Upper lobe of left lung (tissue), 6 donors: ENCODE measurements around the gene PAPSS2. TPM values are rescaled to one million over a fixed set of nuclear protein-coding genes. Genes with fewer than 3 reads are reported as not detected.

Experiments used
- ATAC-seq, 2 donors: fragments of 200-7000 bp; cut with Tn5 transposase; one replicate each; pipeline ENCODE4 v1.9.1; 2022; ENCODE audit warnings: mild to moderate bottlenecking in 2 of 2, moderate library complexity in 2 of 2; ENCODE audit not compliant: low FRiP score in 2 of 2
- DNase-seq, 2 donors: peaks; one replicate each; pipeline ENCODE4 v3.0.0-alpha.2; 2019 to 2020
- H3K27ac ChIP-seq, 4 donors: fragments of 200-600 bp; sonication (generic); one replicate each; pipeline ENCODE4 v1.5.1; 2016 to 2019
- H3K27me3 ChIP-seq, 4 donors: fragments of 200-600 bp; sonication (generic); one replicate each; pipeline ENCODE4 v1.5.1; 2017 to 2019
- H3K36me3 ChIP-seq, 4 donors: fragments of 200-600 bp; sonication (generic); one replicate each; pipeline ENCODE4 v1.5.1; 2016 to 2019
- H3K4me1 ChIP-seq, 4 donors: fragments of 200-600 bp; sonication (generic); one replicate each; pipeline ENCODE4 v1.5.1; 2018 to 2019
- H3K4me3 ChIP-seq, 4 donors: fragments of 200-600 bp; sonication (generic); one replicate each; pipeline ENCODE4 v1.5.1; 2017 to 2019; ENCODE audit warnings: mild to moderate bottlenecking in 2 of 4, moderate library complexity in 1 of 4
- H3K9me3 ChIP-seq, 4 donors: fragments of 200-600 bp; sonication (generic); one replicate each; pipeline ENCODE4 v1.5.1; 2018 to 2019
- CTCF ChIP-seq, 6 experiments: fragments of 450-650 bp in 4 of 6; fragments of 200-600 bp in 2 of 6; sonication (generic) in 2 of 6; IDR thresholded peaks; one replicate each; pipeline ENCODE4 v1.5.1; 2016 to 2019; ENCODE audit warnings: antibody characterized with exemption in 6 of 6
- EP300 ChIP-seq, 4 donors: sonication (generic); formaldehyde crosslinking; IDR thresholded peaks; one replicate each; pipeline ENCODE4 v1.5.1; 2017; ENCODE audit warnings: antibody characterized with exemption in 4 of 4, control low read depth in 2 of 4
- POLR2A ChIP-seq, 4 donors: fragments of 450-650 bp; IDR thresholded peaks; one replicate each; pipeline ENCODE4 v1.5.1; 2016 to 2017; ENCODE audit warnings: antibody characterized with exemption in 4 of 4, mild to moderate bottlenecking in 2 of 4
- POLR2AphosphoS5 ChIP-seq, 2 donors: sonication (generic); formaldehyde crosslinking; IDR thresholded peaks; one replicate each; pipeline ENCODE4 v1.5.1; 2017; ENCODE audit warnings: antibody characterized with exemption in 2 of 2
- WGBS, 2 donors: methylation state at CpG; one replicate each; pipeline ENCODE4 v1.1.5; 2017 to 2018; 5-methylcytosine and 5-hydroxymethylcytosine counted together
- total RNA-seq, 6 donors: library from RNA; depleted of rRNA in 4 of 6; stranded (reverse); fragments of >200 nt in 4 of 6; gene quantifications; one replicate each; pipeline versions ENCODE4 v1.1.0 to v1.2.1, GENCODE V29; 2016 to 2021
- donor health status: DM: no; HTN: no; CAD: no; lungs with moderate emphysema.
- donor health status: DM: no; HTN: yes; CAD: no; lungs with severe emphysema.

PAPSS2 gene
- total RNA-seq, 6 donors from 2014 or later: 48.2 to 217 (median 159) TPM

DNA sequence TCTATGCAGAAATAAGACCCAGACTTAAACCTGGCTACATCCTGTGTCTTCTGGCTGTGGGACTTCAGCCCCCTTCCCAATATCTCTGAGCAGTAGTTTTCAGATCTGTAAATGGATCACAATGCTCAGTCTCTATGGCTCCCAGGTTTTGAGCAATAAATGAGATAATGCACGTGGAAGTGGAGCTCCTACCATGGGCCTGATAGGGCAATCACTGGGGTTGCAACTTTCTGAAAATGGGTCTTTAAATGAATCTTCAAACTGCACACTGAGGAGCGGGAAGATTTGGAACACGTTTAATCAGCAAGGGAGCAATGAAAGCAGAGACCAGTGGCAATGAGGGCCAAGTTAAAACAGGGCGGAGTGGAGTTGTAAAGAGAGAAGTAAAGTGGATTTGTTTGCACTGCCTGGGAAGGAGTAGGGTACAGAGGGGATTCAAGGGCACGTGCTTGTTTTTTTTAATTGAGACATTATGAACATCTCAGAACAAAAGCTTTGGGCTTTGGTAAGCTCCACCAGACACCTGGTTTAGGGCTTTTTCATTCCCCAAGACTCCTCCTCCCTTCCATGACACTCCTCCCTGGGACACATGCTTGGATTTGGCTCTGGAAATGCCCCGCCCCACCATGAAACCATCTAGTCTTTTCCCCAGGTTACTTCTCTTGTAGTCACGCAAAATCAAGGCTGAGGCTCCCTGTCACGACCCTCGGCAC is 42.7 kb downstream of the PAPSS2 start:
- Histone ChIP-seq H3K9me3 (no peaks in the 10 kb centered on the region), H3K4me3 (no peak overlapping the region), H3K27me3 (no peaks in the 10 kb centered on the region), H3K36me3 (peaks cover 0 to 30% (median 0%) of the 10 kb centered on the region in 4 donors), H3K4me1 (peaks cover 0 to 10% (median 3%) of the 10 kb centered on the region in 4 donors), H3K27ac (peak overlapping the region in 1 of 4 donors; percentile 45)
- ATAC-seq: peak in 1 of 2 donors; percentile 30
- TF ChIP-seq POLR2A (IDR thresholded peaks at IDR 0.05) (no peak), POLR2AphosphoS5 (IDR thresholded peaks at IDR 0.05) (no peak), EP300 (IDR thresholded peaks at IDR 0.05) (no peak), CTCF (IDR thresholded peaks at IDR 0.05) (no peak)
- 83 to 86% methylated on average over 9 of the region's 9 CpGs for WGBS, 2 donors
- DNase-seq: no peak

- no peak for ATAC-seq
- no peak for DNase-seq
- peaks cover 0 to 10% (median 3%) of the 10 kb centered on the region in 4 donors for H3K4me1 ChIP-seq
- TF ChIP-seq CTCF (IDR thresholded peaks at IDR 0.05) (no peak), EP300 (IDR thresholded peaks at IDR 0.05) (no peak), POLR2A (IDR thresholded peaks at IDR 0.05) (no peak), POLR2AphosphoS5 (IDR thresholded peaks at IDR 0.05) (no peak)
- H3K4me3 ChIP-seq: no peak overlapping the region
- 84 to 98% methylated on average over 4 of the region's 4 CpGs for WGBS, 2 donors
- peak overlapping the region in 1 of 4 donors; percentile 45 for H3K27ac ChIP-seq
- H3K36me3 ChIP-seq: peaks cover 0 to 25% (median 0%) of the 10 kb centered on the region in 4 donors
- no peaks in the 10 kb centered on the region for H3K27me3 ChIP-seq
- no peaks in the 10 kb centered on the region for H3K9me3 ChIP-seq
These were observed 43.3 kb downstream of the PAPSS2 start for GRCh38 chr10:87702973-87703294.

DNA sequence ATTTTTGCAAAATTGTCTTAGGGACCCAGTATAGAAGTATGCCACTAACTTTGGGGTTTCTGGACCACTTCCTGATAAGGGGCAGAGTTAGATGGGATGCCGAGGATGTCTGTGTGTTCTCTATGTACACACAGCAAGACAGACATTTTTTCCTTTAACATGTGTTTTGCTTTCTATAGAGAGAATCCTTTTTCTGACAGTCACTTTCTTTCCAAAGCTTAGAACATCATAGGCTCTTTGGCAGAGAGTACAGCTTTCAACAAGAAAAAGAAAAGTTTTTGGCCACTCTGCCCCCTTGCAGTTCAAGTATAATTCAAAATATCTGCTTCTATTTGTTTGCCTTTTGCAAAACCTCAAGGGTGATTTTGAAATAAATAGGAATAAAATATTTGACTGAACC is 44.1 kb downstream of the PAPSS2 start:
- DNase-seq (no peak), ATAC-seq (no peak)
- WGBS, 2 donors: 38 to 43% methylated on average over 1 of the region's 1 CpG
- H3K27ac ChIP-seq: no peak overlapping the region
- H3K4me3 ChIP-seq: no peak overlapping the region
- no peak for TF ChIP-seq POLR2AphosphoS5 (IDR thresholded peaks at IDR 0.05)
- H3K36me3 ChIP-seq: peaks cover 0 to 21% (median 0%) of the 10 kb centered on the region in 4 donors
- H3K4me1 ChIP-seq: peaks cover 0 to 12% (median 3%) of the 10 kb centered on the region in 4 donors
- H3K9me3 ChIP-seq: no peaks in the 10 kb centered on the region
- no peaks in the 10 kb centered on the region for H3K27me3 ChIP-seq

DNA sequence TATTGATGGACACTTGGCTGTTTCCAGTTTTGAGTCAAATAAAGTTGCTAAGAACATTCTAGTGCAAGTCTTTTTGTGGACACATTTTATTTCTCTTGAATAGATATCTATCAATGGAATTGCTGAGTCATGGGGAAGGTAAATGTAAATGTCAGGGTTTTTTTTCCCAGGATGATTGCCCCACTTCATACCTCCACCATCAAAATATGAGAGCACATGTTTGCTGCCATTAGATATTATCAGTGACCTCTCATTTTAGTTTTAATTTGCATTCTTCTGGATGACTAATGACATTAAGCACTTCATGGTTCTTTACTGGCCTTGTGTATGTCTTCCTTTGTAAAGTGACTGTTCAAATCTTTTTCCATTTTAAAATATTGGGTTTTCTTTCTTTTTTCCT is 45.7 kb downstream of the PAPSS2 start:
- Histone ChIP-seq H3K4me1 (peaks cover 0 to 14% (median 3%) of the 10 kb centered on the region in 4 donors), H3K36me3 (peaks cover 0 to 32% (median 7%) of the 10 kb centered on the region in 4 donors), H3K4me3 (no peak overlapping the region), H3K27ac (no peak overlapping the region), H3K27me3 (no peaks in the 10 kb centered on the region), H3K9me3 (no peaks in the 10 kb centered on the region)
- no peak for TF ChIP-seq POLR2AphosphoS5 (IDR thresholded peaks at IDR 0.05)
- no peak for TF ChIP-seq CTCF (IDR thresholded peaks at IDR 0.05)
- no peak for TF ChIP-seq POLR2A (IDR thresholded peaks at IDR 0.05)
- ATAC-seq (no peak), DNase-seq (no peak)

- DNase-seq (no peak), ATAC-seq (no peak)
- WGBS, 2 donors: 79 to 81% methylated on average over 4 of the region's 4 CpGs
- Histone ChIP-seq H3K4me1 (peaks cover 0 to 5% (median under 1%) of the 10 kb centered on the region in 4 donors), H3K36me3 (peaks cover 0 to 46% (median 11%) of the 10 kb centered on the region in 4 donors), H3K27ac (peak overlapping the region in 1 of 4 donors; percentile 48), H3K27me3 (no peaks in the 10 kb centered on the region), H3K9me3 (no peaks in the 10 kb centered on the region), H3K4me3 (no peak overlapping the region)
- TF ChIP-seq POLR2A (IDR thresholded peaks at IDR 0.05) (no peak), POLR2AphosphoS5 (IDR thresholded peaks at IDR 0.05) (no peak), CTCF (IDR thresholded peaks at IDR 0.05) (no peak), EP300 (IDR thresholded peaks at IDR 0.05) (no peak)
These were observed 47.1 kb downstream of the PAPSS2 start for GRCh38 chr10:87706731-87707130.
